Esophagus muscularis mucosa (tissue), 4 donors: Measurements from ENCODE around the gene ADAD2.

Source experiments
- EP300 ChIP-seq: sonication (generic); formaldehyde crosslinking; IDR thresholded peaks from one replicate; pipeline ENCODE4 v1.6.1; 2017; ENCODE audit warnings: antibody characterized with exemption
- POLR2A ChIP-seq: fragments of 450-650 bp; IDR thresholded peaks from one replicate; pipeline ENCODE4 v1.6.1; 2017; ENCODE audit warnings: antibody characterized with exemption, moderate library complexity, mild to moderate bottlenecking, low read depth
- POLR2AphosphoS5 ChIP-seq, 2 donors: sonication (generic); formaldehyde crosslinking; IDR thresholded peaks; one replicate each; pipeline ENCODE4 v1.6.1; 2017; ENCODE audit warnings: antibody characterized with exemption in 2 of 2
- TF ChIP-seq, protein P1 (sequence below), 3 experiments: fragments of 200-600 bp in 2 of 3; fragments of 450-650 bp in 1 of 3; sonication (generic) in 2 of 3; IDR thresholded peaks; one replicate each; pipeline ENCODE4 v1.5.1; 2017 to 2019; ENCODE audit warnings: antibody characterized with exemption in 3 of 3, mild to moderate bottlenecking in 2 of 3, moderate library complexity in 1 of 3

DNA sequence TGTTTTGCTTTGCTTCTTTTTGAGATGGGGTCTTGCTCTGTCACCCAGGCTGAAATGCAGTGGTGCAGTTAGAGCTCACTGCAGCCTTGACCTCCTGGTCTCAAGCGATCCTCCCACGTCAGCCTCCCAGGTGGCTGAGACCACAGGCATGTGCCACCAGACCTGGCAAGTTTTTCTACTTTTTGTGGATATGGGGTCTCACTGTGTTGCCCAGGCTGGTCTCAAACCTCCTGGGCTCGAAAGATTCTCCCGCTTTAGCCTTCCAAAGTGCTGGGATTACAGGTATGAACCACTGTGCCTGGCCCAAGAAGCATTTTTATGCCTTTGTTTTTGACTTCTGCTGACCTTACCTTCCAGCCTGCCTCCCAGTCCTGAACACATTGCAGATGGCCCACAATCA lies 35.7 kb upstream of the ADAD2 start:
- TF ChIP-seq, protein P1, sequence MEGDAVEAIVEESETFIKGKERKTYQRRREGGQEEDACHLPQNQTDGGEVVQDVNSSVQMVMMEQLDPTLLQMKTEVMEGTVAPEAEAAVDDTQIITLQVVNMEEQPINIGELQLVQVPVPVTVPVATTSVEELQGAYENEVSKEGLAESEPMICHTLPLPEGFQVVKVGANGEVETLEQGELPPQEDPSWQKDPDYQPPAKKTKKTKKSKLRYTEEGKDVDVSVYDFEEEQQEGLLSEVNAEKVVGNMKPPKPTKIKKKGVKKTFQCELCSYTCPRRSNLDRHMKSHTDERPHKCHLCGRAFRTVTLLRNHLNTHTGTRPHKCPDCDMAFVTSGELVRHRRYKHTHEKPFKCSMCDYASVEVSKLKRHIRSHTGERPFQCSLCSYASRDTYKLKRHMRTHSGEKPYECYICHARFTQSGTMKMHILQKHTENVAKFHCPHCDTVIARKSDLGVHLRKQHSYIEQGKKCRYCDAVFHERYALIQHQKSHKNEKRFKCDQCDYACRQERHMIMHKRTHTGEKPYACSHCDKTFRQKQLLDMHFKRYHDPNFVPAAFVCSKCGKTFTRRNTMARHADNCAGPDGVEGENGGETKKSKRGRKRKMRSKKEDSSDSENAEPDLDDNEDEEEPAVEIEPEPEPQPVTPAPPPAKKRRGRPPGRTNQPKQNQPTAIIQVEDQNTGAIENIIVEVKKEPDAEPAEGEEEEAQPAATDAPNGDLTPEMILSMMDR (IDR thresholded peaks at IDR 0.05) = no peak
- TF ChIP-seq POLR2A (no peak), POLR2AphosphoS5 (IDR thresholded peaks at IDR 0.05) (no peak), EP300 (no peak)
